Measurements from ENCODE around the gene RALGAPA2.

Gene RALGAPA2

DNA sequence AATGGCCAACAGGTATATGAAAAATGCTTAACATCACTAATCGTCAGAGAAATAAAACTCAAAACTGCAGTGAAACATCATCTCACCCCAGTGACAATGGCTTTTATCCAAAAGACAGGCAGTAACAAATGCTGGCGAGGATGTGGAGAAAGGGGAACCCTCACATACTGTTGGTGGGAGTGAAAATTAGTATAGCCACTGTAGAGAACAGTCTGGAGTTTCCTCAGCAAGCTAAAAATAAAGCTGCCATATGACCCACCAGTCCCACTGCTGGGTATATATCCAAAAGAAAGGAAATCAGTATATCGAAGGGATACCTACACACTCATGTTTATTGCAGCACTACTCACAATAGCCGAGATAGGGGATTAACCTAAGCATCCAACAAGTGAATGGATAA lies 368.0 kb downstream of the RALGAPA2 start:
- TF ChIP-seq CTCF (IDR thresholded peaks at IDR 0.05): no peak

- TF ChIP-seq CTCF (IDR thresholded peaks at IDR 0.05): no peak
Measured at GRCh38 chr20:20343932-20344331, 368.5 kb downstream of the RALGAPA2 start.

Measured in LNCAP (cell line).